ENCODE measurements around the gene ZCWPW2.

DNA sequence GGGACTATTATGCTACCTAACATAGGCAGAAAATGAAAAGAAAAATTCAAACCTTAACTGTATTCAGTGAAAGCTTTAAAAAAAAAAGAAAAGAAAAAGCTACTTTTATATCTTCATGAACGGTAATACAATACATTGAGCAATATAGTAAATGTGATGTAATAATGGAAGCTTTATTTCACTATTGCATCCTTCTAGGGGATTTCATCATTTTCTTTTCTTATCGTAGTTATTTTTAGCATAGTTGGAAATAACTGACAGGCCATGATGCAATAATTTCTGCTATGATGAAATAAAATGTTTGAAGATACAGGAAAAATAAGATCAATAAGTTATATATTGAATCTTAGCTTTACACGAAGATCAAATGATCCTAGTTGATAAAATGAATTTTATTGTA lies 40.3 kb upstream of the ZCWPW2 start:
- TF ChIP-seq, protein P1, sequence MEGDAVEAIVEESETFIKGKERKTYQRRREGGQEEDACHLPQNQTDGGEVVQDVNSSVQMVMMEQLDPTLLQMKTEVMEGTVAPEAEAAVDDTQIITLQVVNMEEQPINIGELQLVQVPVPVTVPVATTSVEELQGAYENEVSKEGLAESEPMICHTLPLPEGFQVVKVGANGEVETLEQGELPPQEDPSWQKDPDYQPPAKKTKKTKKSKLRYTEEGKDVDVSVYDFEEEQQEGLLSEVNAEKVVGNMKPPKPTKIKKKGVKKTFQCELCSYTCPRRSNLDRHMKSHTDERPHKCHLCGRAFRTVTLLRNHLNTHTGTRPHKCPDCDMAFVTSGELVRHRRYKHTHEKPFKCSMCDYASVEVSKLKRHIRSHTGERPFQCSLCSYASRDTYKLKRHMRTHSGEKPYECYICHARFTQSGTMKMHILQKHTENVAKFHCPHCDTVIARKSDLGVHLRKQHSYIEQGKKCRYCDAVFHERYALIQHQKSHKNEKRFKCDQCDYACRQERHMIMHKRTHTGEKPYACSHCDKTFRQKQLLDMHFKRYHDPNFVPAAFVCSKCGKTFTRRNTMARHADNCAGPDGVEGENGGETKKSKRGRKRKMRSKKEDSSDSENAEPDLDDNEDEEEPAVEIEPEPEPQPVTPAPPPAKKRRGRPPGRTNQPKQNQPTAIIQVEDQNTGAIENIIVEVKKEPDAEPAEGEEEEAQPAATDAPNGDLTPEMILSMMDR (conservative IDR thresholded peaks at IDR 0.05; ENCODE audit: low read depth, low read length) = no peak
- TF ChIP-seq, protein P2, sequence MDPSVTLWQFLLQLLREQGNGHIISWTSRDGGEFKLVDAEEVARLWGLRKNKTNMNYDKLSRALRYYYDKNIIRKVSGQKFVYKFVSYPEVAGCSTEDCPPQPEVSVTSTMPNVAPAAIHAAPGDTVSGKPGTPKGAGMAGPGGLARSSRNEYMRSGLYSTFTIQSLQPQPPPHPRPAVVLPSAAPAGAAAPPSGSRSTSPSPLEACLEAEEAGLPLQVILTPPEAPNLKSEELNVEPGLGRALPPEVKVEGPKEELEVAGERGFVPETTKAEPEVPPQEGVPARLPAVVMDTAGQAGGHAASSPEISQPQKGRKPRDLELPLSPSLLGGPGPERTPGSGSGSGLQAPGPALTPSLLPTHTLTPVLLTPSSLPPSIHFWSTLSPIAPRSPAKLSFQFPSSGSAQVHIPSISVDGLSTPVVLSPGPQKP (IDR thresholded peaks at IDR 0.05; ENCODE audit: borderline replicate concordance, low read depth, low read length) = no peak
- TF ChIP-seq POLR2A (IDR thresholded peaks at IDR 0.05; ENCODE audit: low read depth, low read length) = no peak
- no peak for TF ChIP-seq RFX5 (IDR thresholded peaks at IDR 0.05; ENCODE audit: low read depth, low read length)
- no peak for TF ChIP-seq MAFK (IDR thresholded peaks at IDR 0.05; ENCODE audit: low read depth, low read length)
- TF ChIP-seq MXI1 (IDR thresholded peaks at IDR 0.05; ENCODE audit: borderline replicate concordance, low read depth, low read length) = no peak
- TF ChIP-seq RAD21 (IDR thresholded peaks at IDR 0.05; ENCODE audit: low read length) = no peak
- TF ChIP-seq RCOR1 (IDR thresholded peaks at IDR 0.05; ENCODE audit: insufficient replicate concordance, low read length) = no peak
- TF ChIP-seq, protein P3, sequence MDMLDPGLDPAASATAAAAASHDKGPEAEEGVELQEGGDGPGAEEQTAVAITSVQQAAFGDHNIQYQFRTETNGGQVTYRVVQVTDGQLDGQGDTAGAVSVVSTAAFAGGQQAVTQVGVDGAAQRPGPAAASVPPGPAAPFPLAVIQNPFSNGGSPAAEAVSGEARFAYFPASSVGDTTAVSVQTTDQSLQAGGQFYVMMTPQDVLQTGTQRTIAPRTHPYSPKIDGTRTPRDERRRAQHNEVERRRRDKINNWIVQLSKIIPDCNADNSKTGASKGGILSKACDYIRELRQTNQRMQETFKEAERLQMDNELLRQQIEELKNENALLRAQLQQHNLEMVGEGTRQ (IDR thresholded peaks at IDR 0.05; ENCODE audit: low read depth, low read length) = no peak
- peak; percentile 86 for TF ChIP-seq CEBPB (IDR thresholded peaks at IDR 0.05; ENCODE audit: low read depth, low read length)

Data from IMR-90 (cell line).